OCI-LY7 (cell line): ENCODE measurements around the gene COQ8A.

ENCODE experiments used
- EZH2phosphoT487 ChIP-seq: fragments of 200-600 bp; sonication (generic); IDR thresholded peaks from 2 replicates; pipeline ENCODE4 v1.6.1; 2018; ENCODE audit warnings: low read depth, borderline replicate concordance, mild to moderate bottlenecking, mixed run types, antibody characterized with exemption, low read length, moderate library complexity, mixed read lengths
- TF ChIP-seq, protein P1 (sequence below): fragments of 200-600 bp; sonication (generic); conservative IDR thresholded peaks from 2 replicates; pipeline ENCODE4 v1.5.1; 2014; ENCODE audit warnings: mild to moderate bottlenecking, antibody characterized with exemption, low read length, moderate library complexity, mixed read lengths

DNA sequence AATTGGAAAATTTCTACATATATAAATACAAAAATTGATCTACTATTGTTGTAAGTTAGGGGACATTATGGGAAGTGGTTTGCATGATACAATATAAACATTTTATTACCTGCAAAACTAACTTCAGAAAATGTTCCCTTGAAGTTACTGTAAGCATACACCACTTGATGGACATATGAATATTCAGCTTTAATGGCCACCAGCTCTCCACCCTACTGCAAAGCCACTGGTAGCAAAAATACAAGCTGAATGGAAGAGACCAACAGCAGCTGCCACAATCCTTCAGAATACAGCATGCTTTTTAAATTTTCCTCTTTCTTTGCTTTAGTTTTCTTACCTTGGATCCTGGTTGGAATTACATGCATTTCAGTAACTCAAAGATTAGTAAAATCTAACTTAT lies 69.8 kb downstream of the COQ8A start:
- TF ChIP-seq, protein P1, sequence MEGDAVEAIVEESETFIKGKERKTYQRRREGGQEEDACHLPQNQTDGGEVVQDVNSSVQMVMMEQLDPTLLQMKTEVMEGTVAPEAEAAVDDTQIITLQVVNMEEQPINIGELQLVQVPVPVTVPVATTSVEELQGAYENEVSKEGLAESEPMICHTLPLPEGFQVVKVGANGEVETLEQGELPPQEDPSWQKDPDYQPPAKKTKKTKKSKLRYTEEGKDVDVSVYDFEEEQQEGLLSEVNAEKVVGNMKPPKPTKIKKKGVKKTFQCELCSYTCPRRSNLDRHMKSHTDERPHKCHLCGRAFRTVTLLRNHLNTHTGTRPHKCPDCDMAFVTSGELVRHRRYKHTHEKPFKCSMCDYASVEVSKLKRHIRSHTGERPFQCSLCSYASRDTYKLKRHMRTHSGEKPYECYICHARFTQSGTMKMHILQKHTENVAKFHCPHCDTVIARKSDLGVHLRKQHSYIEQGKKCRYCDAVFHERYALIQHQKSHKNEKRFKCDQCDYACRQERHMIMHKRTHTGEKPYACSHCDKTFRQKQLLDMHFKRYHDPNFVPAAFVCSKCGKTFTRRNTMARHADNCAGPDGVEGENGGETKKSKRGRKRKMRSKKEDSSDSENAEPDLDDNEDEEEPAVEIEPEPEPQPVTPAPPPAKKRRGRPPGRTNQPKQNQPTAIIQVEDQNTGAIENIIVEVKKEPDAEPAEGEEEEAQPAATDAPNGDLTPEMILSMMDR, result no peak
- no peak for TF ChIP-seq EZH2phosphoT487
